Hematopoietic multipotent progenitor cell treated with erythropoietin and hydrocortisone succinate and interleukin-3 and kit ligand, for 15 days (in vitro differentiated cells): ENCODE measurements around the gene TTYH2.
A peak's percentile ranks its signal among the peaks of the same experiment; 100 is the strongest.
"Not testable (repeated sequence)": the region's sequence is repeated elsewhere in the genome, so short reads cannot be mapped to it uniquely, and the experiment has no call there.

Experiments
- DNase-seq: peaks from one replicate; pipeline ENCODE4 v3.0.0-alpha.2; 2015; ENCODE audit warnings: low spot score

The TTYH2 gene

GRCh38 chr17:74212913-74213791 lies at the start of gene TTYH2:
TSS of gene TTYH2 (plus strand) at chr17:74213571. CDS start at chr17:74213588, 17 bp downstream.
- peak; percentile 81 for DNase-seq

- no peak for DNase-seq
Measured at GRCh38 chr17:74163836-74164235, 49.5 kb upstream of the TTYH2 start.

- DNase-seq: no peak
Measured at GRCh38 chr17:74164446-74165045, 48.8 kb upstream of the TTYH2 start.

GRCh38 chr17:74165797-74166365 lies 47.5 kb upstream of the TTYH2 start:
- no peak for DNase-seq

GRCh38 chr17:74170924-74171323 lies 42.4 kb upstream of the TTYH2 start:
- DNase-seq: no peak

- no peak for DNase-seq
Measured at GRCh38 chr17:74172700-74173099, 40.7 kb upstream of the TTYH2 start.

GRCh38 chr17:74176546-74177001 lies 36.8 kb upstream of the TTYH2 start:
- DNase-seq: peak; percentile 32

- DNase-seq: no peak
Measured at GRCh38 chr17:74177018-74177450, 36.3 kb upstream of the TTYH2 start.

- DNase-seq: no peak
Measured at GRCh38 chr17:74179576-74179975, 33.8 kb upstream of the TTYH2 start.

- no peak for DNase-seq
Measured at GRCh38 chr17:74180336-74180735, 33.0 kb upstream of the TTYH2 start.

- DNase-seq: no peak
Measured at GRCh38 chr17:74181341-74181740, 32.0 kb upstream of the TTYH2 start.

GRCh38 chr17:74182041-74182723 lies 31.2 kb upstream of the TTYH2 start:
- DNase-seq: no peak

GRCh38 chr17:74183411-74183810 lies 30.0 kb upstream of the TTYH2 start:
- DNase-seq: no peak

- DNase-seq: no peak
Measured at GRCh38 chr17:74185571-74186185, 27.7 kb upstream of the TTYH2 start.

- no peak for DNase-seq
Measured at GRCh38 chr17:74186498-74186897, 26.9 kb upstream of the TTYH2 start.

- DNase-seq: no peak
Measured at GRCh38 chr17:74187761-74188160, 25.6 kb upstream of the TTYH2 start.

- not testable (repeated sequence) for DNase-seq
Measured at GRCh38 chr17:74188687-74189086, 24.7 kb upstream of the TTYH2 start.

- peak; percentile 30 for DNase-seq
Measured at GRCh38 chr17:74190154-74190553, 23.2 kb upstream of the TTYH2 start.

- no peak for DNase-seq
Measured at GRCh38 chr17:74190807-74191406, 22.5 kb upstream of the TTYH2 start.

- DNase-seq: no peak
Measured at GRCh38 chr17:74192950-74193781, 20.2 kb upstream of the TTYH2 start.

- no peak for DNase-seq
Measured at GRCh38 chr17:74194682-74195081, 18.7 kb upstream of the TTYH2 start.
